ENCODE measurements around the gene DCBLD1. TPM values are rescaled to one million over a fixed set of nuclear protein-coding genes. Genes with fewer than 3 reads are reported as not detected.
A peak's percentile ranks its signal among the peaks of the same experiment; 100 is the strongest.

The DCBLD1 gene
- total and polyA plus RNA-seq, 2 of the 13 experiments (the other 11 are each of a cell fraction or from before 2014, with no cell fraction given): 23.2 to 41.5 TPM

DNA sequence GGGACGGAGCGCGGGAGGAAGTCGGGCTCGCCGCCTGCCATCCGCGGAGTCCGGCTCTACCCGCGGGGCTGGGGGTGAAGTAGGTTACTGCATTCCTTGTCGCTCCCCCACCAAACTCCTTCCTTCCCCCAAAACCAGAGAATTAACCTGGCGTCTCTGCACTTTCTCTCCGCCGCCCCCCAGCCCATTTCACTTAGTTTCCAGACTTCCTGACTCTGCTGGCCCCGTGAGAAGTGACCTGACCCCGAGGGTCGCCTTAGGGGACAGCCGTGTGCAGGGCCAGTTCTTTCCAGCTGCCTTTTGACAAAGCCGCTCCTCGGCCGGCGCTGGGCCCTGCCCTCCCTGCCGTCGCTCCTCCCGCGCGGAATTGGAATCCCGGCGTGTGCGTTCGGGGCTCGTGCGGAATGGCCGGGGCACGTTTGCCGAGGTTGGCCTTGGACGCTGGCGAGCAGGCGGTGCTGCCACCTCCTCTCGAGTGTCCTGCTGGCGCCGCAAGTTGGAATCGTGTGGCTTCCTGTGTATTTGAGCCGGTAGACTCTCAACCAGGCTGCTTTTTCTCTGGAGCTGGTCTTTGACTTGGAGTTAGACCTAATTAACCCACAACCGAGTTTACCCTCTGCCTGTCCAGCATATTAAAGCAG is 650 bp downstream of the DCBLD1 start (continued):
- TF ChIP-seq, protein P1, sequence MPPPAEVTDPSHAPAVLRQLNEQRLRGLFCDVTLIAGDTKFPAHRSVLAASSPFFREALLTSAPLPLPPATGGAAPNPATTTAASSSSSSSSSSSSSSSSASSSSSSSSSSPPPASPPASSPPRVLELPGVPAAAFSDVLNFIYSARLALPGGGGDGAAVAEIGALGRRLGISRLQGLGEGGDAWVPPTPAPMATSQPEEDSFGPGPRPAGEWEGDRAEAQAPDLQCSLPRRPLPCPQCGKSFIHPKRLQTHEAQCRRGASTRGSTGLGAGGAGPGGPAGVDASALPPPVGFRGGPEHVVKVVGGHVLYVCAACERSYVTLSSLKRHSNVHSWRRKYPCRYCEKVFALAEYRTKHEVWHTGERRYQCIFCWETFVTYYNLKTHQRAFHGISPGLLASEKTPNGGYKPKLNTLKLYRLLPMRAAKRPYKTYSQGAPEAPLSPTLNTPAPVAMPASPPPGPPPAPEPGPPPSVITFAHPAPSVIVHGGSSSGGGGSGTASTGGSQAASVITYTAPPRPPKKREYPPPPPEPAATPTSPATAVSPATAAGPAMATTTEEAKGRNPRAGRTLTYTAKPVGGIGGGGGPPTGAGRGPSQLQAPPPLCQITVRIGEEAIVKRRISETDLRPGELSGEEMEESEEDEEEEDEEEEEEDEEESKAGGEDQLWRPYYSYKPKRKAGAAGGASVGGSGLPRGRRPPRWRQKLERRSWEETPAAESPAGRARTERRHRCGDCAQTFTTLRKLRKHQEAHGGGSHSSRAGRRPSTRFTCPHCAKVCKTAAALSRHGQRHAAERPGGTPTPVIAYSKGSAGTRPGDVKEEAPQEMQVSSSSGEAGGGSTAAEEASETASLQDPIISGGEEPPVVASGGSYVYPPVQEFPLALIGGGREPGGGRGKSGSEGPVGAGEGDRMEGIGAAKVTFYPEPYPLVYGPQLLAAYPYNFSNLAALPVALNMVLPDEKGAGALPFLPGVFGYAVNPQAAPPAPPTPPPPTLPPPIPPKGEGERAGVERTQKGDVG (CRISPR knock-in tag; IDR thresholded peaks at IDR 0.05; ENCODE audit: borderline replicate concordance): peak; percentile 63; the same call in 1 of the 2 replicates
- TF ChIP-seq HNRNPUL1 (IDR thresholded peaks at IDR 0.05; ENCODE audit: low read depth, low read length): no peak
- TF ChIP-seq DMAP1 (CRISPR knock-in tag; IDR thresholded peaks at IDR 0.05): peak; percentile 84; the same call in 1 of the 2 replicates
- no peak for TF ChIP-seq MBD4 (IDR thresholded peaks at IDR 0.05; ENCODE audit: borderline replicate concordance, low read length)
- no peak for TF ChIP-seq MBNL3 (CRISPR knock-in tag; conservative IDR thresholded peaks at IDR 0.05)
- peak; percentile 56; the same call in 1 of the 2 replicates for TF ChIP-seq KLF12 (CRISPR knock-in tag; IDR thresholded peaks at IDR 0.05; ENCODE audit: borderline replicate concordance)
- TF ChIP-seq ERF (CRISPR knock-in tag; IDR thresholded peaks at IDR 0.05): peak; percentile 67
- no peak for TF ChIP-seq TBX3 (IDR thresholded peaks at IDR 0.05; ENCODE audit: borderline replicate concordance)
- TF ChIP-seq EZH2 (conservative IDR thresholded peaks at IDR 0.05; ENCODE audit: low read depth, low read length): no peak
- TF ChIP-seq NAIF1 (CRISPR knock-in tag; IDR thresholded peaks at IDR 0.05; ENCODE audit: borderline replicate concordance): no peak; the same call in 1 of the 2 replicates
- TF ChIP-seq ONECUT2 (CRISPR knock-in tag; IDR thresholded peaks at IDR 0.05): peak; percentile 55; the same call in 1 of the 2 replicates
- no peak for TF ChIP-seq ZNF24 (IDR thresholded peaks at IDR 0.05)
- TF ChIP-seq, protein P2, sequence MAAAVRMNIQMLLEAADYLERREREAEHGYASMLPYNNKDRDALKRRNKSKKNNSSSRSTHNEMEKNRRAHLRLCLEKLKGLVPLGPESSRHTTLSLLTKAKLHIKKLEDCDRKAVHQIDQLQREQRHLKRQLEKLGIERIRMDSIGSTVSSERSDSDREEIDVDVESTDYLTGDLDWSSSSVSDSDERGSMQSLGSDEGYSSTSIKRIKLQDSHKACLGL (CRISPR knock-in tag; IDR thresholded peaks at IDR 0.05): peak; percentile 94
- TF ChIP-seq, protein P3, sequence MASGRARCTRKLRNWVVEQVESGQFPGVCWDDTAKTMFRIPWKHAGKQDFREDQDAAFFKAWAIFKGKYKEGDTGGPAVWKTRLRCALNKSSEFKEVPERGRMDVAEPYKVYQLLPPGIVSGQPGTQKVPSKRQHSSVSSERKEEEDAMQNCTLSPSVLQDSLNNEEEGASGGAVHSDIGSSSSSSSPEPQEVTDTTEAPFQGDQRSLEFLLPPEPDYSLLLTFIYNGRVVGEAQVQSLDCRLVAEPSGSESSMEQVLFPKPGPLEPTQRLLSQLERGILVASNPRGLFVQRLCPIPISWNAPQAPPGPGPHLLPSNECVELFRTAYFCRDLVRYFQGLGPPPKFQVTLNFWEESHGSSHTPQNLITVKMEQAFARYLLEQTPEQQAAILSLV (CRISPR knock-in tag; IDR thresholded peaks at IDR 0.05; ENCODE audit: borderline replicate concordance): 0 out of 2 replicates have a peak, but pooled peaks have one; percentile 56
- peak; percentile 46; the same call in 1 of the 2 replicates for TF ChIP-seq ZNF550 (CRISPR knock-in tag; IDR thresholded peaks at IDR 0.05; ENCODE audit: borderline replicate concordance)
- TF ChIP-seq, protein P4, sequence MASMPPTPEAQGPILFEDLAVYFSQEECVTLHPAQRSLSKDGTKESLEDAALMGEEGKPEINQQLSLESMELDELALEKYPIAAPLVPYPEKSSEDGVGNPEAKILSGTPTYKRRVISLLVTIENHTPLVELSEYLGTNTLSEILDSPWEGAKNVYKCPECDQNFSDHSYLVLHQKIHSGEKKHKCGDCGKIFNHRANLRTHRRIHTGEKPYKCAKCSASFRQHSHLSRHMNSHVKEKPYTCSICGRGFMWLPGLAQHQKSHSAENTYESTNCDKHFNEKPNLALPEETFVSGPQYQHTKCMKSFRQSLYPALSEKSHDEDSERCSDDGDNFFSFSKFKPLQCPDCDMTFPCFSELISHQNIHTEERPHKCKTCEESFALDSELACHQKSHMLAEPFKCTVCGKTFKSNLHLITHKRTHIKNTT (CRISPR knock-in tag; IDR thresholded peaks at IDR 0.05): no peak
